HG02970 (cell line): Measurements from ENCODE around the gene DRAP1.
"Not testable (repeated sequence)": the region's sequence is repeated elsewhere in the genome, so short reads cannot be mapped to it uniquely, and the experiment has no call there.

Experiments used
- ATAC-seq: cut with Tn5 transposase; IDR thresholded peaks from one replicate; pipeline ENCODE4 v1.9.1; 2021; ENCODE audit warnings: mild to moderate bottlenecking, moderate library complexity, moderate number of reproducible peaks; ENCODE audit not compliant: unreplicated experiment, low FRiP score

DRAP1 gene

DNA sequence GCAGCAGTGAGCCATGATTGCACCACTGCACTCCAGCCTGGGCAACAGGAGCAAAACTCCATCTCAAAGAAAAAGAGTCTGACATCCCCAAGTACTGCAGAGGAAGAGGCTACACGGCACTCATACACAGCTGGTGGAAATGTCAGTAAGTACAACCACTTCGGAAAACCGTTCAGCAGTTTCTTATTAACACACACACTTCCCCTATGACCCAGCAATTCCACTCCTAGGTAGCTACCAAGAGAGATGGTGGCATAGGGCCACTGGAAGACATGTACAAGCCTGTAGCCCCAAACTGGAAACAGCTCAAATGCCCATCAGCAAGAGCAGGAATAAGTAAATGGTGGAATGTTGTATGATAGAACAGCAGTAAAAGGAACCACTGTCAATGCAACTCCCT lies 3.3 kb downstream of the DRAP1 start:
- no peak for ATAC-seq

DNA sequence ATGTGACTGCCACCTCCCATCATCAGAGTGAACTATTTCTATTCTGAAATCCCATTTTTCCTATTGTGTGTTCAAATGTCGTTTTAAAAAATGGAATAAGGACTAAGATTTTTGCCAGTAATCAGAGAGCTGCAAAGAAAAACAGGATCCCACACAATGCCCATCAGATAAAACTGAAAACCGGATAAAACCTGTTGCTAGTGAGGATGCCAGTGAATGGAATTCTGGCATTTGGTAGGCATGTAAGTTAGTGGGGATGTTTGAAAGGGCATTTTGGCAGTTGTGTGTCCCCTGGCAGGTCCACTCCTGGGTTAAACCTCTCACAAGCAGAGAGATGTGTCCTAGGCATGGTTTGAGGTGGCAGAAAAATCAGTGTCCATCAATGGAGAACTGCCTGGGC lies 6.2 kb downstream of the DRAP1 start:
- no peak for ATAC-seq

DNA sequence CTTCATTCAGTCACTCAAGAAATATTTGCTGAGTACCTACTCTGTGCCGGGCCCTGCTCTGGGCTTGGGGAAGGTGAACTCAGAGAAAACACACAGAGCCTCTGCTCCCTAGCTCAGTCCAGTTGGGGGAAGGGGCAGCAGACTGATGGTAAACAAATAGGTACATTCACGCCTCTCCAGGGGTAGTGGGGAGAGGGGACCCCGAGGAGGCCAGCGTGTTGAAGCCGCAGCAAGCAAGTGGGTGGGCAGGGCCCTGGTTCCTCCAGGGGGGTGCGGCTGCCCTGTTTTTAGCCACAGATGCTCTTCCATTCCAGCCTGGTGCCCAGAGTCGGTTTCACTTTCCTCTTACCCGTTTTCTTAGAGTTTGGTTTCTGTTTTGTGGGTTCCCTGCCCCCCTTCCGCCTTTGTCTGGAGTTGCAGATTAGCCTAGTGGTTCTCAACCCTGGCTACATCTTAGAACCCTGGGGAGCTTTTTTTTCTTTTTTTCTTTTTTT lies 8.7 kb downstream of the DRAP1 start:
- ATAC-seq, result no peak

DNA sequence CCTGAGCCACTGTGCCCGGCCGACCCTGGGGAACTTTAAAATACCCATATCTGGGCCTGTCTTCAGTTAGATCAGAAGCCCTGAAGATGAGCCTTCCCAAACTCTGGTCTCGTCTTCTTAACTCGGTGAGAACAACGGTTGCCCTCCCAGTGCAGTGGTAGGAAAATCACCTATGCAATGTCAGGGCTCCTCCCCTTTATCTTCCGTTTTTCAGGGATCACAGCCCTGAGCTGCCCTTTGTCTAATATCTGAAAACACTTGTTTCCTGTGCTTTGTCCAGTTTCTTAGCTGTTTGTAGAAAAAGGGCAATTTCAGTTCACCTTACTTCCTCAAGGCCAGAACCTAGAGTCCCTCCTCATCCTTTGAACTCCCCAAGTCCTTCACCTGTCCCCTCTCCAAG lies 9.4 kb downstream of the DRAP1 start:
- ATAC-seq, result no peak

DNA sequence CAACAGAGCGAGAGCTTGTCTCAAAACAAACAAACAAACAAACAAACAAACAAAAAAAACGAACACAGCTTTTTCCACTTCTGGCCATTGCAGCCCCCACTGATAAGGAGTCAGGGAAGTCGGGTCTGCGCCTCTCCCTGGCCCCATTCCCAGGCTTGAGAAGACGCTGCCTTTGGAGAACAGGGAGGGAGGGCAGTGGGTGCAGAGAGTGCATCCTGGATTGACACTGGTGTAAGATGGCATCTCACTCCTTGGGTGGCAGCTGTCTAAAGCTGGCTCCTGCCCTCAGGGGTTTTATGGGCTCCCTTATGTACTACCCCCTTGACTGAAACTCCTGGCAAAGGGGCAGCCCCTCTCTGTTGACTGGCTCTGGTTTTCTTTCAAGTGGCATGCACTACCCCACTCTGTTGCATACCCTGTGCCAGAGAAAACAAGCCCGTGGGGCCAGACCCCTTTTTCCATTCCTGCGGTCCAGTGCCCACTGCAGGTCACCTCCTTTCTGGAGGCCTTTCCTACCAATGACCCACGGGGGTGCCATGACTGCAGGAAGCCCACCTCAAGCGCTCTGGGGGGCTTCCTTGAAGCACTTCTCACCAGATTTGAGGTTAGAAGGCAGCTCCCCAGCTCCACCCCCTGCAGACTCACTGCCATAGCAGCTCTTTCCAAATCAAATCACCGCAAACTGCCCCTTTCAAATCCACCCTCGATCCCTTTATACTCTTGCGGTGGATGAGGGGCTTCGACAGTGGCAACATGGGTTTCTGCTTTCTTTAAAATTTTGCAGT lies 12.7 kb downstream of the DRAP1 start:
- no peak for ATAC-seq

DNA sequence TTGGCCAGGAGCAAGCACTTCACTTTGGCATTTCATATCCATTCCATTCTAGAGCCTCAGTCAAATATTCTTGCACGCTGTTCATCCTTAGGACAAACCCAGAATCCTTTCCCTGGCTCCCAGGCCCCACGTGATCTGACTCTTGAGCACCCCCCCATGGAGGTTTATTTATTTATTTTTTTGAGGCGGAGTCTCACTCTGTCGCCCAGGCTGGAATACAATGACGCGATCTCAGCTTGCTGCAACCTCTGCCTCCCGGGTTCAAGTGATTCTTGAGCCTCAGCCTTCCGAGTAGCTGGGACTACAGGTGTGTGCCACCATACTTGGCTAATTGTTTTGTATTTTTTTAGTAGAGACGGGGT lies 13.3 kb downstream of the DRAP1 start:
- no peak for ATAC-seq

DNA sequence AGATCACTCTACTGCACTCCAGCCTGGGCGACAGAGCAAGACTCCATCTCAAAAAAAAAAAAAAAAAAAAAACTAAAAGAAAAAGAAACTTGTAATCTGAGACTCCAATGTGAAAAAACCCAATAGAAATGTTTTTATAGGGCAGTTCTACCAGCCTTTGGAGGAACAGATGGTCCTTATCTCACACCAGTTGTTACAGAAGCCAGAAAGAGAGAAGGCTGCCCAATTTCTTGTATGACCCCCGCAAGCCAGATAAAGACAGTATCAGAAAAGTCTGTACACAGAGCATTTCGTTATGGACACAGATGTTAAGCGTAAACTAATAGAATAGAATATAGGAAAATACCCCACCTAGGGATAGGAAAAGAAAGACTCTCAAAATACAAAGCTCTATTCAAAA lies 14.8 kb downstream of the DRAP1 start:
- no peak for ATAC-seq

DNA sequence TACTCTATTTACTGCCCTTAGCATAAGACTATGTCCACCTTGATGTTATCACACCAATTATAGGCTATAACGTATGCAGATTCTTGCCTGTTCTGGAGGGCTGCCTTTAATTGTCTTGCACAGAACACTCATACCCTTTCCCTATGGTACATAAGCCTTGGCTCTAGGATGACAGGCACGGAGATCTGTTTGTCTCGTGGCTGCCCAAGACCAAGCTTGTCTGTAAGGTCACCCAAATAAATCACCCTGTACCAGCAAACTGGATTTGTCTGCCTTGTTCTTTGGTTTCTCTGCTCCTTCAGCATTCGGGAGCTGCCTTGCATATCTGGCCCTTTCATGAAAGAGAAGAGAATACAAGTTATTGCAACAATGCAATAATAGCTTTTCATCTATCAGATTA lies 18.5 kb downstream of the DRAP1 start:
- ATAC-seq, result no peak

DNA sequence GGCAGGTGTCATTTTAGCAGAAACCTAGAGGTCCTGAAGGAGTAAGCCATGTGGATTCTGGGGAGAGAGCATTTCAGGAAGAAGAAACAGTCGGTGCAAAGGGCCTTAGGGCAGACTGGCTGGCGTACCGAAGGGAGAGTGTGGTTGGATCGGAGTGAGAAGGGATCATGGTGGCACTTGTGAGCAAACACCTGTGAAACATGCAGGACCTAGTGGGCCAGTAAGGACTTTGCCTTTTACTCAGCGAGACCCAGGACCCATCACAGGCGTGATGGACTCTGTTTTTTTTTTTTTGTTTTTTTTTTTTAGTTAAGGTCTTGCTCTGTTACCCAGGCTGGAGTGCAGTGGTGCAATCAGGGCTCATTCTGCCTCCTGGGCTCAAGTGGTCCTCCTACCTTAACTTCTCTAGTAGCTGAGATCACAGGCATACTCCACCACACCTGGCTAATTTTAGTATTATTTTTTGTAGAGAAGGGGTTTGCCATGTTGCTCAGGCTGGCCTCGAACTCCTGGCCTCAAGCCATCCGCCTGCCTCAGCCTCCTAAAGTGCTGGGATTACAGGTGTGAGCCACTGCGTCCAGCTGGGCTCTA lies 22.6 kb downstream of the DRAP1 start:
- ATAC-seq, result no peak

DNA sequence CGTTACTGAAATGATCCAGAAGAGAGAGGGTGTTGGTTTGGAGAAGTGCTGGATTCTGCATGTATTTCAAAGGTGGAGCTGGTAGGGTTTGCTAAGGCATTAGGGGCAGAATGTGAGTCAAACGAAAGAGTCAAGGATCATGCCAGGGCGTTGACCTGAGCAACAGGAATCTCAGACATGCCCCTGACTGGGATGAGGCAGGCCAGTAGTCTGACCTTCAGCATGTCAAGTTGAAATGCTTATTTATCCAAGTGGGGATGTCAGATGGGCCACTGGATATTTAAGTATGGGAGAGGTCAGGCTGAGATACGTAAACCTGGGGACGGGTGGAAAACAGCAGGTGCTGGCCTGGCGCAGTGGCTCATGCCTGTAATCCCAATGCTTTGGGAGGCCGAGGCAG lies 23.3 kb downstream of the DRAP1 start:
- no peak for ATAC-seq

DNA sequence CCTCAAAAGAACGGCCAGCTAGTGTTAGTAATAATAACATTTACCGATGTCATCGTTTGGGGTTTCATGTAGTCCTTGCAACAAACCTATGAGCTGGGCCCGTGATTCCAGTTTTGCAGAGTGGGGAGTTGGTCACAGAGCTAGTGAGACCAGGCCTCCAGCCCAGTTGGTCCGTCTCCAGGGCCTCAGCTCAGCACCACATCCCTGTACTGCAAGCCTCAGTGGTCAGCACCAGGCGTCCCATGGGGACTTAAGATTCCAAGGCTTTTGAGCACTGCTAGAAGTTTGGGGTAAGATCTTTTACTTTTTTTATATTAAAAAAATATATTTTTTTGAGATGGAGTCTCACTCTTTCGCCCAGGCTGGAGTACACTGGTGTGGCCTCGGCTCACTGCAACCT lies 25.0 kb downstream of the DRAP1 start:
- ATAC-seq, result no peak

DNA sequence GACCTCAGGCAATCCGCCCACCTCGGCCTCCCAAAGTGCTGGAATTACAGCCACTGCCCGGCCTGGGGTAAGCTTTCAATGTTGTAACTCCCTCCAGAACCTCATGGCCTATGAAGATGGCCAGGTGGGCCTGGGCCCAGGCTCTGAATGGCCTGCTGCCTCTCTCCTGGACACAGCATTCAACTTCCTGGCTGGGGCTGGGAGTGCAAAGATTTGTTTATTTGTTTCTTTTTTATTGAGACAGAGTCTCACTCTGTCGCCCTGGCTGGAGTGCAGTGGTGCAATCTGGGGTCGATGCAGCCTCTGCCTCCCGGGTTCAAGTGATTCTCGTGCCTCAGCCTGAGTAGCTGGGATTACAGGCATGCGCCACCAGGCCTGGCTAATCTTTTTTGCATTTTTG lies 25.5 kb downstream of the DRAP1 start:
- ATAC-seq, result no peak

DNA sequence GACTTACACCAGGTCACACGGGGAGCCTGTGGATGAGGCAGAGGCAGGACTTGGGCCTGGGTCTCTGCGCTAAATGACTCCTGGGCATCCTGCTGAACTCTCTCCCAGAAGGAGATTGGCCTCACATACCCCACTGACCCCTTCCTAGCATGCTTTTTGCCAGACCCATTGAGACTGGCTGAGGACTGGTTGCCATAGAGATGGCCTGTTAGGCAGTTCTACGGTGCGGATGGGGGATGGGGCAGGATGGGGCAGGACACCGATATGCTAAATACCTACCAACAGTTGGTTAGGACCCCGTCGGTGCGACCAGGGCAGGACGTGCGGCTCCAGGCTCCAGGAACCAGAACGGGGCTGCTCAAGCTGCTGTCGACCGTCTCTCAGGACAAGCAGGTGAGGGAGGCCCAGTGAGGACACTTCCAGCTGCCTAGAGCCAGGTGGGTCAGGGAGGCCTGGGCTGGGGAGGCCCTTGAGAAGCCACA lies 26.2 kb downstream of the DRAP1 start, which contains the start of gene TSGA10IP:
TSS of gene TSGA10IP (plus strand) at position 51 of the 482 bp plus-strand sequence. CDS start at position 247, 196 bp downstream.
- ATAC-seq, result no peak

DNA sequence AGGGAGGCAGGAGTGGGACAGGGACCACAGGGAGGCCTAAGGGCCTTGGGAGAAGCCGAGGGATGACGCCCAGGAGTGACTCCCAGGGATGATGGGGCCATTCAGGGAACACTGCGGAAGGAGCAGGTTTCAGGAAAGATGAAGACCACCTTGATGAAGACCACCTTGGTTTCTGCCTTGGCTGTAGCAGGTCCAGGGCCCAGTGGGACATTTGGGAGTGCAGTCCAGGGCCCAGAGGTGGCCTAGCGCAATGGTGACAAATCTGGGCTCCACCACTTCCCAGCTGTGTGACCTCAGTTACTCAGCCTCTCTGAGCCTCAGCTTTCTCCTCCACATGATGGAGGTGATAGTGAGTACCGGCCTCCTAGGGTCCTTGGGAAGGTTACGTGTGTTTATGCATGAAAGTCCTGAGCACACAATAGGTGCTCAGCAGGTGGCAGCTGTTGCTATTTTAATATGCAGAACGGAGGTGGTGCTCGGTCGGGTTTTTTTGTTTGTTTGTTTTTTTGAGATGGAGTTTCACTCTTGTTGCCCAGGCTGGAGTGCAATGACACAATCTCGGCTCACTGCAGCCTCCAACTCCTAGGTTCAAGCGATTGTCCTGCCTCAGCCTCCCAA lies 26.8 kb downstream of the DRAP1 start:
- ATAC-seq, result no peak

DNA sequence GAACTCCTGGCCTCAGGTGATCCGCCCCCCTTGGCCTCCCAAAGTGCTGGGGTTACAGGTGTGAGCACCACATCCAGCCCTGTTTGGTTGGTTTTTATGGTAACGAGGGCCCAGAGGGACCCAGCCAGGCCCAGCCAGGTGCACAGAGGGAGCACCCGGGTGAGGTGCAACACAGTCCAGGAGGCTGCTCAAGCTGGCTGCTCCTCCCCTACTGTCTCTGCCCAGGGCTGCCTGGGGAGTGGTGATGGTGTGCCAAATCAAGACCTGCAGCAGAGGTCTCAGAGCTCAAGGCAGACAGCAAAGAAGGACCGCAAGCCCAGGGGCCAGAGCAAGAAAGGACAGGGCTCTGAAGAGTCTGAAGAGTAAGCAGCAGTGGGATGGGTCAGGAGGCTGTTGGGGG lies 27.4 kb downstream of the DRAP1 start:
- no peak for ATAC-seq

DNA sequence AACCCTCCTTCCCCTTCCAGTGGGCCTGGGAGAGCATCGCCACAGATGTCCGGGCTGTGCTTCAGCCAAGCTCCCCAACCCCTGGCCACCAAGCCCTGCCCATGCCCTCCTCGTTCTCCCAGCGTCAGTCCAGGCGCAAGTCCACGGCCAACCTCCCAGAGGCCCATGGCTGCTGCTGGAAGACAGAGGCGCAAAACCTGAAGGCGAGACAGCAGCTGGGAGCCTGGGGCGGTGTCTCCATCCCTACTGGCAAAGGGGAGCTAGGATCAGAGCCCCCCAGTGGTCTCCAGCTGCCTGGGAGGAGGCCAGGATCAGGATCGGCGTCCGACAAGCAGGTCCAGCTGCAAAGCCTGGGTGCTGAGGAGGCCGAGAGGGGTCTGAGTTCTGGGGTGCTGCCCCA lies 27.9 kb downstream of the DRAP1 start:
- ATAC-seq, result no peak

DNA sequence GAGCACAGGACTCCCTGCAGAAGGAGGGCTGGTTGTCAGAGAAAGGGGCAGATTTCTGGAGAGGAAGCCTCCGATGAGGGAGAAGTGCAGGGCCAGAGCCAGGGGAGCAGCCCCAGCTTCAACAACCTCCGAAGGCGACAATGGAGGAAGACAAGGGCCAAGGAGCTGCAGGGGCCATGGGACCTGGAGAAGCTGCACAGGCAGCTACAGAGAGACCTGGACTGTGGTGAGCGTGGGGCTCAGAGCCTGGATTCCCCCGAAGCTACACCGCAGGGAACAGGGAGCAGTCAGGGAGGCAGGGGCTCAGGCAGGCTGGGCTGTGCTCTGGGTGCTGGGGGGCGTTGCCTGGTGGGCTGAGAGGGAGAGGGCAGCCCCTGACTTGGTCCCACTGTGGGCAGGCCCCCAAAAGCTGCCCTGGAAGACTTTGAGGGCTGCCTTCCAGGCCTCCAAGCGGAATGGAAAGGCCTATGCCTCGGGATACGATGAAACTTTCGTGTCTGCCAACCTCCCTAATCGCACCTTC lies 28.4 kb downstream of the DRAP1 start:
- ATAC-seq, result no peak

DNA sequence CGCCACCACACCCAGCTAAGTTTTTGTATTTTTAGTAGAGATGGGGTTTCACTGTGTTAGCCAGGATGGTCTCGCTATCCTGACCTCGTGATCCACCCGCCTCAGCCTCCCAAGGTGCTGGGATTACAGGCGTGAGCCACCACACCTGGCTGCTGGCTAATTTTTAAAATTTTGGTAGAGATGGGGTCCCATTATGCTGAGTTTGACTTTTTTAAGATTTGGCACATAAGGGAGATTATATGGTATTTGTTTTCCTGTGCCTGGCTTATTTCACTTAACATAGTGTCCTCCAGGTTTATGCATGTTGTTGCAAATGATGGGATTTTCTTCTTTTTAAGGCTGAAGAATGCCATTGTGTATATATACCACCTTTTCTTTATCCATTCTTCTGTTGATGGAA lies 31.5 kb downstream of the DRAP1 start:
- not testable (repeated sequence) for ATAC-seq

DNA sequence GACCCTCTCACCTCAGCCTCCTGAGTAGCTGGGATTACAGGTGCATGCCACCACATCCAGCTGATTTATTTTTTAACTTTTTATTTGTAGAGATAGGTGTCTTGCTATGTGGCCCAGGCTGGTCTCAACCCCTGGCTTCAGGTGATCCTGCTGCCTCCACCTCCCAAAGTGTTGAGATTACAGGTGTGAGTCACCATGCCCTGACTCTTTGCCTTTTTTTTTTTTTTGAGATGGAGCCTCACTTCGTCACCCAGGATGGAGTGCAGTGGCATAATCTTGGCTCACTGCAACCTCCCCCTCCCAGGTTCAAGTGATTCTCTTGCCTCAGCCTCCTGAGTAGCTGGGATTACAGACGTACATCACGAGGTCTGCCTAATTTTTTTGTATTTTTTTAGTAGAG lies 32.4 kb downstream of the DRAP1 start:
- not testable (repeated sequence) for ATAC-seq

DNA sequence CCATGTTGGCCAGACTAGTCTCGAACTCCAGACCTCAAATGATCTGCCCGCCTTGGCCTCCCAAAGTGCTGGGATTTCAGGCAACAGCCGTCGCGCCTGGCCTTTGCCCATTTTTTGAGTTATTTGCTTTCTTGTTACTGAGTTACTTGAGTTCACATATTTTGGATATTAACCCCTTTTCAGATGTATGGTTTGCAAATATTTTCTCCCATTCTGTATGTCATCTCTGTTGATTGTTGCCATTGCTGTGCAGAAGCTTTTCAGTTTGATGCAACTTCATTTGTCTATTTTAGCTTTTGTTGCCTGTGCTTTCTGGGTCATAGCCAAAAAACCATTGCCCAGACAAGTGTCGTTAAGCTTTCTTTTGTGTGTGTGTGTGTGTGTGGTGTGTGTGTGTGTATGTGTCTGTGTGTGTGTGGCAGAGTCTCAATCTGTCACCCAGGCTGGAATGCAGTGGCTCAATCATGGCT lies 32.9 kb downstream of the DRAP1 start:
- ATAC-seq, result no peak

DNA sequence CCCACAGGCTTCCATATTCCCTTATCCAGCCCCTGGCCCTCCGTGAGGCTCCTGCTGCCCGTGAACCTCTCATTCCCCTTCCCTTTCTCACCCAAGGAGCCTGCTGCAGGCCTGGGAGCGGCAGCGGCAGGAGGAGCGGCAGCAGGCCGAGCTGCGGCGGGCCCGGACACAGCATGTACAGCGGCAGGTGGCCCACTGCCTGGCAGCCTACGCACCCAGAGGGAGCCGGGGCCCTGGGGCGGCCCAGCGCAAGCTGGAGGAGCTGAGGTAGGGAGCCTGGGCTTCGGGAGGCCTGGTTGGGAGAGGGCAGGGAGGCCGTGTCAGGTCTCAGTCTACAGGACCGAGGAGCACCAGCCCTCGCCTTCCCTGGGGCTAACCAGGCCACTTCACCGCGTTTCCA lies 34.2 kb downstream of the DRAP1 start:
- no peak for ATAC-seq
